GM23338 (cell line): ENCODE data around the gene TSFM. TPM values are rescaled to one million over a fixed set of nuclear protein-coding genes. Genes with fewer than 3 reads are reported as not detected.

Source experiments
- ATAC-seq: fragments of 200-7000 bp; cut with Tn5 transposase; 3 replicates; pipeline ENCODE4 v1.9.1; 2020
- DNase-seq: peaks from one replicate; pipeline ENCODE4 v3.0.0-alpha.2; 2015; ENCODE audit warnings: low spot score
- H2AFZ ChIP-seq: fragments of 200-600 bp; sonication (generic); 2 replicates; pipeline ENCODE4 v1.8.0; 2016; ENCODE audit warnings: antibody characterized with exemption, mild to moderate bottlenecking, moderate library complexity
- H3F3A ChIP-seq: fragments of 200-600 bp; sonication (generic); replicated peaks from 2 replicates; pipeline ENCODE4 v1.8.0; 2017; ENCODE audit warnings: antibody characterized with exemption, mixed run types, low read depth
- H3K27ac ChIP-seq: fragments of 200-600 bp; sonication (generic); 2 replicates; pipeline ENCODE4 v1.6.1; 2016; ENCODE audit warnings: low read depth
- H3K27me3 ChIP-seq: fragments of 200-600 bp; sonication (generic); 2 replicates; pipeline ENCODE4 v1.8.0; 2016; ENCODE audit warnings: mild to moderate bottlenecking, mixed run types, moderate library complexity; ENCODE audit not compliant: insufficient read depth
- H3K36me3 ChIP-seq: fragments of 200-600 bp; sonication (generic); 2 replicates; pipeline ENCODE4 v1.8.0; 2016; ENCODE audit warnings: mild to moderate bottlenecking; ENCODE audit not compliant: insufficient read depth
- H3K4me1 ChIP-seq: fragments of 200-600 bp; sonication (generic); 2 replicates; pipeline ENCODE4 v1.8.0; 2016; ENCODE audit warnings: mild to moderate bottlenecking, moderate library complexity; ENCODE audit not compliant: insufficient read depth
- H3K4me2 ChIP-seq: fragments of 200-600 bp; sonication (generic); 2 replicates; pipeline ENCODE4 v1.7.1; 2017; ENCODE audit warnings: mixed run types
- H3K4me3 ChIP-seq: fragments of 200-600 bp; sonication (generic); 2 replicates; pipeline ENCODE4 v1.6.1; 2016; ENCODE audit warnings: mixed run types
- H3K79me2 ChIP-seq: fragments of 200-600 bp; sonication (generic); replicated peaks from 2 replicates; pipeline ENCODE4 v1.8.0; 2017; ENCODE audit warnings: mild to moderate bottlenecking; ENCODE audit not compliant: insufficient read depth
- H3K9me2 ChIP-seq: fragments of 200-600 bp; sonication (generic); 2 replicates; pipeline ENCODE4 v1.8.0; 2017; ENCODE audit not compliant: insufficient read depth
- H4K20me1 ChIP-seq: fragments of 200-600 bp; sonication (generic); replicated peaks from 2 replicates; pipeline ENCODE4 v1.8.0; 2017; ENCODE audit warnings: mild to moderate bottlenecking; ENCODE audit not compliant: insufficient read depth
- H3K27ac Mint-ChIP-seq: 2 replicates; pipeline ENCODE4 v1.8.0; 2020; ENCODE audit warnings: inconsistent platforms, mild to moderate bottlenecking, moderate library complexity, mixed read lengths
- H3K27me3 Mint-ChIP-seq: 3 replicates; pipeline ENCODE4 v1.8.0; 2022; ENCODE audit warnings: low read depth, mild to moderate bottlenecking, moderate library complexity, mixed read lengths, inconsistent platforms; ENCODE audit not compliant: insufficient read depth, poor library complexity
- H3K36me3 Mint-ChIP-seq: 3 replicates; pipeline ENCODE4 v1.8.0; 2021; ENCODE audit warnings: low read depth, mild to moderate bottlenecking, inconsistent platforms, moderate library complexity, mixed read lengths
- H3K4me1 Mint-ChIP-seq: 3 replicates; pipeline ENCODE4 v1.8.0; 2020; ENCODE audit warnings: mild to moderate bottlenecking, inconsistent platforms, mixed read lengths
- H3K4me3 Mint-ChIP-seq: 3 replicates; pipeline ENCODE4 v1.8.0; 2021; ENCODE audit warnings: moderate library complexity, mild to moderate bottlenecking, inconsistent platforms, mixed read lengths
- H3K9me3 Mint-ChIP-seq: 3 replicates; pipeline ENCODE4 v1.8.0; 2020; ENCODE audit warnings: moderate library complexity, mild to moderate bottlenecking, inconsistent platforms, mixed read lengths
- CREB1 ChIP-seq: fragments of 250-450 bp; sonication (Bioruptor Pico); IDR thresholded peaks from 2 replicates; pipeline ENCODE4 v1.5.0; 2020; ENCODE audit warnings: low read depth, mild to moderate bottlenecking, moderate library complexity
- JUNB ChIP-seq: IDR thresholded peaks from one replicate; pipeline ENCODE4 v1.6.1; 2016; ENCODE audit warnings: antibody characterized with exemption; ENCODE audit not compliant: unreplicated experiment
- NANOG ChIP-seq: IDR thresholded peaks from 2 replicates; pipeline ENCODE4 v1.6.1; 2016; ENCODE audit warnings: antibody characterized with exemption, borderline replicate concordance
- STAT1 ChIP-seq: IDR thresholded peaks from one replicate; pipeline ENCODE4 v1.6.1; 2016; ENCODE audit warnings: antibody characterized with exemption; ENCODE audit not compliant: unreplicated experiment
- ZNF114 ChIP-seq: fragments of 250-450 bp; sonication (Bioruptor Pico); IDR thresholded peaks from 2 replicates; pipeline ENCODE4 v1.5.0; 2020; ENCODE audit warnings: mild to moderate bottlenecking, moderate library complexity
- polyA plus RNA-seq: library from polyadenylated mRNA; unstranded; fragments of >200 nt; fragmentation: Nextera tagmentation; extraction: Ambion mirVana; gene quantifications from 2 replicates; pipeline ENCODE4 v1.2.1, GENCODE V29; 2016
- total RNA-seq: library from RNA; depleted of rRNA; stranded (reverse); fragments of >200 nt; shearing (Covaris generic); gene quantifications from 2 replicates; pipeline ENCODE4 v1.2.3, GENCODE V29; 2014
- TF ChIP-seq, protein P1 (sequence below): IDR thresholded peaks from one replicate; pipeline ENCODE4 v1.6.1; 2018; ENCODE audit warnings: antibody characterized with exemption; ENCODE audit not compliant: unreplicated experiment
- TF ChIP-seq, protein P2 (sequence below), 2 experiments: fragments of 200-600 bp in 1 of 2; sonication (generic) in 1 of 2; conservative IDR thresholded peaks; 2 replicates each; pipeline versions ENCODE4 v1.5.1 to v1.6.1; 2016 to 2017; ENCODE audit warnings: antibody characterized with exemption in 2 of 2, low read depth in 2 of 2, mild to moderate bottlenecking in 2 of 2, moderate library complexity in 1 of 2
- TF ChIP-seq, protein P3 (sequence below): fragments of 250-450 bp; sonication (Bioruptor Pico); IDR thresholded peaks from 2 replicates; pipeline ENCODE4 v1.5.0; 2020; ENCODE audit warnings: mild to moderate bottlenecking, moderate library complexity

Gene TSFM
- total and polyA plus RNA-seq, 2 experiments from 2014 or later, result 29.5 to 43.1 TPM

DNA sequence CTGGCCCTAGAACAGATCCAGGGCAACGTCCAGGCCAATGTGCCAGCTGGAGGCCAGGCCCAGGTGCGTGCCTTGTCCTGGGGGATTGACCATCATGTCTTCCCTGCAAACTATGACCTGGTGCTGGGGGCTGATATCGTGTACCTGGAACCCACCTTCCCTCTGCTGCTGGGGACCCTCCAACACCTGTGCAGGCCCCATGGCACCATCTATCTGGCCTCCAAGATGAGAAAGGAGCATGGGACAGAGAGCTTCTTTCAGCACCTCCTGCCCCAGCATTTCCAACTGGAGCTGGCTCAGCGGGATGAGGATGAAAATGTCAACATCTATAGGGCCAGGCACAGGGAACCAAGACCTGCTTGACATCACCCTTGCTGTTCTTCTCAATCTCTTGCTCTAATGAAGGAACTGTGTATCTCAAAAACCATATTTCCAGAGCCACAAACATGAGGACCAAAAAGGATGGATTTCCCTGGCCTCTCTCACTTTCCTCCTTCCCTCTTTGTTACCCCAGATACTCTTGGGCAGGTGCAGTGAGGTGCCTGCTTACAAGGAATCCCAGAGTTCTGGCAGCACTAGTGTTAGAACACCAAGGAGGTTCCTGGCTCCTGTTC lies 2.2 kb upstream of the TSFM start:
- Histone ChIP-seq H3F3A (no peaks in the 10 kb centered on the region), H3K4me2 (no peak overlapping the region), H2AFZ (no peak overlapping the region), H3K27me3 (no peaks in the 10 kb centered on the region), H3K27ac (no peak overlapping the region), H3K36me3 (peaks cover under 1% of the 10 kb centered on the region; the same call in 1 of the 2 replicates), H3K9me2 (no peaks in the 10 kb centered on the region), H3K4me3 (no peak overlapping the region), H4K20me1 (no peaks in the 10 kb centered on the region), H3K79me2 (peaks cover 18% of the 10 kb centered on the region), H3K4me1 (peaks cover 5% of the 10 kb centered on the region; the same call in 1 of the 2 replicates)
- no peak for TF ChIP-seq NANOG
- H3K4me1 Mint-ChIP-seq, result peaks cover 4% of the 10 kb centered on the region; the same call in 1 of the 3 replicates
- no peak for ATAC-seq
- no peak overlapping the region for H3K4me3 Mint-ChIP-seq
- no peak for DNase-seq
- H3K9me3 Mint-ChIP-seq, result no peaks in the 10 kb centered on the region
- no peaks in the 10 kb centered on the region for H3K27me3 Mint-ChIP-seq
- peaks cover 11% of the 10 kb centered on the region; the same call in 1 of the 3 replicates for H3K36me3 Mint-ChIP-seq
- H3K27ac Mint-ChIP-seq, result no peak overlapping the region

DNA sequence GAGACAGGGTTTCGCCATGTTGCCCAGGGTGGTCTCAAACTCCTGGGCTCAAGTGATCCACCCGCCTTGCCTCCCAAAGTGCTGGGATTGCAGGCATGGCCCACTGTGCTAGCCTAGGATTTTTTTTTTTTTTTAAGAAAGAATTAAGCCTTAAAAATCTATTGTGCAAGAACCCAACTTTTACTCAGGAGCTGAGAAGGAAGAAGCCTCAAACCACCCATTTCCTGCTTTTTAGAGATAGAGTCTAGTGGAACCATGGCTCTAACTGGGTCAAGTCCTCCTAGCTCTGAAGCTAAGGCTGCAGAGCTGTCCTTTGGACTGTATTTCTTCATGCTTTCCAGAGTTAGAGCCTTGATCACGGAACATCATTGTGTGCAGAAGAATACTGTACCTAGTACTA lies 1.3 kb upstream of the TSFM start:
- ATAC-seq (no peak), DNase-seq (no peak)
- Histone ChIP-seq H2AFZ (no peak overlapping the region), H3K4me1 (peaks cover 5% of the 10 kb centered on the region; the same call in 1 of the 2 replicates), H3K4me2 (no peak overlapping the region), H3F3A (no peaks in the 10 kb centered on the region), H3K36me3 (peaks cover 9% of the 10 kb centered on the region; the same call in 1 of the 2 replicates), H3K4me3 (no peak overlapping the region), H3K79me2 (peaks cover 18% of the 10 kb centered on the region), H3K27me3 (no peaks in the 10 kb centered on the region), H3K27ac (no peak overlapping the region), H3K9me2 (no peaks in the 10 kb centered on the region), H4K20me1 (no peaks in the 10 kb centered on the region; the same call in 1 of the 2 replicates)
- H3K4me1 Mint-ChIP-seq, result peaks cover 4% of the 10 kb centered on the region; the same call in 1 of the 3 replicates
- peaks cover 15% of the 10 kb centered on the region for H3K36me3 Mint-ChIP-seq
- no peak overlapping the region for H3K4me3 Mint-ChIP-seq
- H3K9me3 Mint-ChIP-seq, result no peaks in the 10 kb centered on the region
- H3K27me3 Mint-ChIP-seq, result peaks cover 4% of the 10 kb centered on the region
- H3K27ac Mint-ChIP-seq, result no peak overlapping the region
- TF ChIP-seq STAT1, result no peak
- TF ChIP-seq, protein P1, sequence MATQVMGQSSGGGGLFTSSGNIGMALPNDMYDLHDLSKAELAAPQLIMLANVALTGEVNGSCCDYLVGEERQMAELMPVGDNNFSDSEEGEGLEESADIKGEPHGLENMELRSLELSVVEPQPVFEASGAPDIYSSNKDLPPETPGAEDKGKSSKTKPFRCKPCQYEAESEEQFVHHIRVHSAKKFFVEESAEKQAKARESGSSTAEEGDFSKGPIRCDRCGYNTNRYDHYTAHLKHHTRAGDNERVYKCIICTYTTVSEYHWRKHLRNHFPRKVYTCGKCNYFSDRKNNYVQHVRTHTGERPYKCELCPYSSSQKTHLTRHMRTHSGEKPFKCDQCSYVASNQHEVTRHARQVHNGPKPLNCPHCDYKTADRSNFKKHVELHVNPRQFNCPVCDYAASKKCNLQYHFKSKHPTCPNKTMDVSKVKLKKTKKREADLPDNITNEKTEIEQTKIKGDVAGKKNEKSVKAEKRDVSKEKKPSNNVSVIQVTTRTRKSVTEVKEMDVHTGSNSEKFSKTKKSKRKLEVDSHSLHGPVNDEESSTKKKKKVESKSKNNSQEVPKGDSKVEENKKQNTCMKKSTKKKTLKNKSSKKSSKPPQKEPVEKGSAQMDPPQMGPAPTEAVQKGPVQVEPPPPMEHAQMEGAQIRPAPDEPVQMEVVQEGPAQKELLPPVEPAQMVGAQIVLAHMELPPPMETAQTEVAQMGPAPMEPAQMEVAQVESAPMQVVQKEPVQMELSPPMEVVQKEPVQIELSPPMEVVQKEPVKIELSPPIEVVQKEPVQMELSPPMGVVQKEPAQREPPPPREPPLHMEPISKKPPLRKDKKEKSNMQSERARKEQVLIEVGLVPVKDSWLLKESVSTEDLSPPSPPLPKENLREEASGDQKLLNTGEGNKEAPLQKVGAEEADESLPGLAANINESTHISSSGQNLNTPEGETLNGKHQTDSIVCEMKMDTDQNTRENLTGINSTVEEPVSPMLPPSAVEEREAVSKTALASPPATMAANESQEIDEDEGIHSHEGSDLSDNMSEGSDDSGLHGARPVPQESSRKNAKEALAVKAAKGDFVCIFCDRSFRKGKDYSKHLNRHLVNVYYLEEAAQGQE, result no peak
- TF ChIP-seq ZNF114 (CRISPR knock-in tag), result no peak
- TF ChIP-seq, protein P2, sequence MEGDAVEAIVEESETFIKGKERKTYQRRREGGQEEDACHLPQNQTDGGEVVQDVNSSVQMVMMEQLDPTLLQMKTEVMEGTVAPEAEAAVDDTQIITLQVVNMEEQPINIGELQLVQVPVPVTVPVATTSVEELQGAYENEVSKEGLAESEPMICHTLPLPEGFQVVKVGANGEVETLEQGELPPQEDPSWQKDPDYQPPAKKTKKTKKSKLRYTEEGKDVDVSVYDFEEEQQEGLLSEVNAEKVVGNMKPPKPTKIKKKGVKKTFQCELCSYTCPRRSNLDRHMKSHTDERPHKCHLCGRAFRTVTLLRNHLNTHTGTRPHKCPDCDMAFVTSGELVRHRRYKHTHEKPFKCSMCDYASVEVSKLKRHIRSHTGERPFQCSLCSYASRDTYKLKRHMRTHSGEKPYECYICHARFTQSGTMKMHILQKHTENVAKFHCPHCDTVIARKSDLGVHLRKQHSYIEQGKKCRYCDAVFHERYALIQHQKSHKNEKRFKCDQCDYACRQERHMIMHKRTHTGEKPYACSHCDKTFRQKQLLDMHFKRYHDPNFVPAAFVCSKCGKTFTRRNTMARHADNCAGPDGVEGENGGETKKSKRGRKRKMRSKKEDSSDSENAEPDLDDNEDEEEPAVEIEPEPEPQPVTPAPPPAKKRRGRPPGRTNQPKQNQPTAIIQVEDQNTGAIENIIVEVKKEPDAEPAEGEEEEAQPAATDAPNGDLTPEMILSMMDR (conservative IDR thresholded peaks at IDR 0.05; ENCODE audit: low read depth in 2 of 2), result no peak
- TF ChIP-seq JUNB, result no peak
- no peak for TF ChIP-seq NANOG
- TF ChIP-seq, protein P3, sequence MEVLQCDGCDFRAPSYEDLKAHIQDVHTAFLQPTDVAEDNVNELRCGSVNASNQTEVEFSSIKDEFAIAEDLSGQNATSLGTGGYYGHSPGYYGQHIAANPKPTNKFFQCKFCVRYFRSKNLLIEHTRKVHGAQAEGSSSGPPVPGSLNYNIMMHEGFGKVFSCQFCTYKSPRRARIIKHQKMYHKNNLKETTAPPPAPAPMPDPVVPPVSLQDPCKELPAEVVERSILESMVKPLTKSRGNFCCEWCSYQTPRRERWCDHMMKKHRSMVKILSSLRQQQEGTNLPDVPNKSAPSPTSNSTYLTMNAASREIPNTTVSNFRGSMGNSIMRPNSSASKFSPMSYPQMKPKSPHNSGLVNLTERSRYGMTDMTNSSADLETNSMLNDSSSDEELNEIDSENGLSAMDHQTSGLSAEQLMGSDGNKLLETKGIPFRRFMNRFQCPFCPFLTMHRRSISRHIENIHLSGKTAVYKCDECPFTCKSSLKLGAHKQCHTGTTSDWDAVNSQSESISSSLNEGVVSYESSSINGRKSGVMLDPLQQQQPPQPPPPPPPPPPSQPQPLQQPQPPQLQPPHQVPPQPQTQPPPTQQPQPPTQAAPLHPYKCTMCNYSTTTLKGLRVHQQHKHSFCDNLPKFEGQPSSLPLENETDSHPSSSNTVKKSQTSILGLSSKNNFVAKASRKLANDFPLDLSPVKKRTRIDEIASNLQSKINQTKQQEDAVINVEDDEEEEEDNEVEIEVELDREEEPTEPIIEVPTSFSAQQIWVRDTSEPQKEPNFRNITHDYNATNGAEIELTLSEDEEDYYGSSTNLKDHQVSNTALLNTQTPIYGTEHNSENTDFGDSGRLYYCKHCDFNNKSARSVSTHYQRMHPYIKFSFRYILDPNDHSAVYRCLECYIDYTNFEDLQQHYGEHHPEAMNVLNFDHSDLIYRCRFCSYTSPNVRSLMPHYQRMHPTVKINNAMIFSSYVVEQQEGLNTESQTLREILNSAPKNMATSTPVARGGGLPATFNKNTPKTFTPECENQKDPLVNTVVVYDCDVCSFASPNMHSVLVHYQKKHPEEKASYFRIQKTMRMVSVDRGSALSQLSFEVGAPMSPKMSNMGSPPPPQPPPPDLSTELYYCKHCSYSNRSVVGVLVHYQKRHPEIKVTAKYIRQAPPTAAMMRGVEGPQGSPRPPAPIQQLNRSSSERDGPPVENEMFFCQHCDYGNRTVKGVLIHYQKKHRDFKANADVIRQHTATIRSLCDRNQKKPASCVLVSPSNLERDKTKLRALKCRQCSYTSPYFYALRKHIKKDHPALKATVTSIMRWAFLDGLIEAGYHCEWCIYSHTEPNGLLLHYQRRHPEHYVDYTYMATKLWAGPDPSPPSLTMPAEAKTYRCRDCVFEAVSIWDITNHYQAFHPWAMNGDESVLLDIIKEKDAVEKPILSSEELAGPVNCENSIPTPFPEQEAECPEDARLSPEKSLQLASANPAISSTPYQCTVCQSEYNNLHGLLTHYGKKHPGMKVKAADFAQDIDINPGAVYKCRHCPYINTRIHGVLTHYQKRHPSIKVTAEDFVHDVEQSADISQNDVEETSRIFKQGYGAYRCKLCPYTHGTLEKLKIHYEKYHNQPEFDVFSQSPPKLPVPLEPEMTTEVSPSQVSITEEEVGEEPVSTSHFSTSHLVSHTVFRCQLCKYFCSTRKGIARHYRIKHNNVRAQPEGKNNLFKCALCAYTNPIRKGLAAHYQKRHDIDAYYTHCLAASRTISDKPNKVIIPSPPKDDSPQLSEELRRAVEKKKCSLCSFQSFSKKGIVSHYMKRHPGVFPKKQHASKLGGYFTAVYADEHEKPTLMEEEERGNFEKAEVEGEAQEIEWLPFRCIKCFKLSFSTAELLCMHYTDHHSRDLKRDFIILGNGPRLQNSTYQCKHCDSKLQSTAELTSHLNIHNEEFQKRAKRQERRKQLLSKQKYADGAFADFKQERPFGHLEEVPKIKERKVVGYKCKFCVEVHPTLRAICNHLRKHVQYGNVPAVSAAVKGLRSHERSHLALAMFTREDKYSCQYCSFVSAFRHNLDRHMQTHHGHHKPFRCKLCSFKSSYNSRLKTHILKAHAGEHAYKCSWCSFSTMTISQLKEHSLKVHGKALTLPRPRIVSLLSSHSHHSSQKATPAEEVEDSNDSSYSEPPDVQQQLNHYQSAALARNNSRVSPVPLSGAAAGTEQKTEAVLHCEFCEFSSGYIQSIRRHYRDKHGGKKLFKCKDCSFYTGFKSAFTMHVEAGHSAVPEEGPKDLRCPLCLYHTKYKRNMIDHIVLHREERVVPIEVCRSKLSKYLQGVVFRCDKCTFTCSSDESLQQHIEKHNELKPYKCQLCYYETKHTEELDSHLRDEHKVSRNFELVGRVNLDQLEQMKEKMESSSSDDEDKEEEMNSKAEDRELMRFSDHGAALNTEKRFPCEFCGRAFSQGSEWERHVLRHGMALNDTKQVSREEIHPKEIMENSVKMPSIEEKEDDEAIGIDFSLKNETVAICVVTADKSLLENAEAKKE (CRISPR knock-in tag), result no peak
- no peak for TF ChIP-seq CREB1 (CRISPR knock-in tag)
